ENCODE measurements around the gene PRR15L.
"Not testable (repeated sequence)": the region's sequence is repeated elsewhere in the genome, so short reads cannot be mapped to it uniquely, and the experiment has no call there.

GRCh38 chr17:48001657-48002056, 44.0 kb upstream of the PRR15L start:
- TF ChIP-seq POLR2A (IDR thresholded peaks at IDR 0.05; ENCODE audit: low read depth, low read length); CEBPB (IDR thresholded peaks at IDR 0.05; ENCODE audit: low read depth, low read length); RAD21 (IDR thresholded peaks at IDR 0.05; ENCODE audit: low read length); NFE2L2 (IDR thresholded peaks at IDR 0.05; ENCODE audit: low read depth, low read length); FOS (IDR thresholded peaks at IDR 0.05; ENCODE audit: low read depth, low read length); SMC3 (IDR thresholded peaks at IDR 0.05; ENCODE audit: low read depth, low read length); MAFK (IDR thresholded peaks at IDR 0.05; ENCODE audit: low read depth, low read length): not testable (repeated sequence)
- TF ChIP-seq, protein P1, sequence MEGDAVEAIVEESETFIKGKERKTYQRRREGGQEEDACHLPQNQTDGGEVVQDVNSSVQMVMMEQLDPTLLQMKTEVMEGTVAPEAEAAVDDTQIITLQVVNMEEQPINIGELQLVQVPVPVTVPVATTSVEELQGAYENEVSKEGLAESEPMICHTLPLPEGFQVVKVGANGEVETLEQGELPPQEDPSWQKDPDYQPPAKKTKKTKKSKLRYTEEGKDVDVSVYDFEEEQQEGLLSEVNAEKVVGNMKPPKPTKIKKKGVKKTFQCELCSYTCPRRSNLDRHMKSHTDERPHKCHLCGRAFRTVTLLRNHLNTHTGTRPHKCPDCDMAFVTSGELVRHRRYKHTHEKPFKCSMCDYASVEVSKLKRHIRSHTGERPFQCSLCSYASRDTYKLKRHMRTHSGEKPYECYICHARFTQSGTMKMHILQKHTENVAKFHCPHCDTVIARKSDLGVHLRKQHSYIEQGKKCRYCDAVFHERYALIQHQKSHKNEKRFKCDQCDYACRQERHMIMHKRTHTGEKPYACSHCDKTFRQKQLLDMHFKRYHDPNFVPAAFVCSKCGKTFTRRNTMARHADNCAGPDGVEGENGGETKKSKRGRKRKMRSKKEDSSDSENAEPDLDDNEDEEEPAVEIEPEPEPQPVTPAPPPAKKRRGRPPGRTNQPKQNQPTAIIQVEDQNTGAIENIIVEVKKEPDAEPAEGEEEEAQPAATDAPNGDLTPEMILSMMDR (conservative IDR thresholded peaks at IDR 0.05; ENCODE audit: low read depth, low read length) = not testable (repeated sequence)
- TF ChIP-seq, protein P2, sequence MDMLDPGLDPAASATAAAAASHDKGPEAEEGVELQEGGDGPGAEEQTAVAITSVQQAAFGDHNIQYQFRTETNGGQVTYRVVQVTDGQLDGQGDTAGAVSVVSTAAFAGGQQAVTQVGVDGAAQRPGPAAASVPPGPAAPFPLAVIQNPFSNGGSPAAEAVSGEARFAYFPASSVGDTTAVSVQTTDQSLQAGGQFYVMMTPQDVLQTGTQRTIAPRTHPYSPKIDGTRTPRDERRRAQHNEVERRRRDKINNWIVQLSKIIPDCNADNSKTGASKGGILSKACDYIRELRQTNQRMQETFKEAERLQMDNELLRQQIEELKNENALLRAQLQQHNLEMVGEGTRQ (IDR thresholded peaks at IDR 0.05; ENCODE audit: low read depth, low read length) = not testable (repeated sequence)
- TF ChIP-seq, protein P3, sequence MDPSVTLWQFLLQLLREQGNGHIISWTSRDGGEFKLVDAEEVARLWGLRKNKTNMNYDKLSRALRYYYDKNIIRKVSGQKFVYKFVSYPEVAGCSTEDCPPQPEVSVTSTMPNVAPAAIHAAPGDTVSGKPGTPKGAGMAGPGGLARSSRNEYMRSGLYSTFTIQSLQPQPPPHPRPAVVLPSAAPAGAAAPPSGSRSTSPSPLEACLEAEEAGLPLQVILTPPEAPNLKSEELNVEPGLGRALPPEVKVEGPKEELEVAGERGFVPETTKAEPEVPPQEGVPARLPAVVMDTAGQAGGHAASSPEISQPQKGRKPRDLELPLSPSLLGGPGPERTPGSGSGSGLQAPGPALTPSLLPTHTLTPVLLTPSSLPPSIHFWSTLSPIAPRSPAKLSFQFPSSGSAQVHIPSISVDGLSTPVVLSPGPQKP (IDR thresholded peaks at IDR 0.05; ENCODE audit: borderline replicate concordance, low read depth, low read length) = not testable (repeated sequence)
